B cell (primary cell): ENCODE data around the gene ZNF212. TPM values are rescaled to one million over a fixed set of nuclear protein-coding genes. Genes with fewer than 3 reads are reported as not detected.

Source experiments
- ATAC-seq: fragments of 200-7000 bp; cut with Tn5 transposase; one replicate; pipeline ENCODE4 v1.10.0; 2021; ENCODE audit warnings: low read depth, mild to moderate bottlenecking, moderate number of reproducible peaks, moderate library complexity
- CTCF ChIA-PET: fragments of 350-600 bp; sonication (Branson Sonifier 250); formaldehyde crosslinking; loops from one replicate; lab custom pipeline; 2021; ENCODE audit warnings: antibody characterized with exemption, inconsistent platforms; lab: Charles Lee
- POLR2A ChIA-PET: fragments of 350-600 bp; sonication (Branson Sonifier 250); formaldehyde crosslinking; loops from one replicate; lab custom pipeline; 2021; ENCODE audit warnings: antibody characterized with exemption; lab: Charles Lee
- DNase-seq: peaks from one replicate; pipeline ENCODE4 v3.0.0; 2013
- H2AFZ ChIP-seq: 2 replicates; pipeline ENCODE4 v1.6.1; 2012; ENCODE audit warnings: mild to moderate bottlenecking, low read depth, low read length; ENCODE audit not compliant: insufficient read depth, poor library complexity, severe bottlenecking
- H3K27ac ChIP-seq, 2 donors: 1 replicate in 1 of 2; 2 replicates in 1 of 2; pipeline ENCODE4 v1.5.1; 2012 to 2013; ENCODE audit warnings: low read length in 2 of 2, mild to moderate bottlenecking in 2 of 2, moderate library complexity in 1 of 2
- H3K27me3 ChIP-seq, 4 experiments: fragments of 200-600 bp in 1 of 4; sonication (generic) in 1 of 4; replicated peaks in 1 of 4; 1 replicate in 2 of 4; 2 replicates in 2 of 4; pipeline versions ENCODE4 v1.6.1 to v1.7.0; 2013 to 2016; ENCODE audit warnings: low read length in 3 of 4, mild to moderate bottlenecking in 2 of 4, mixed read lengths in 1 of 4, moderate library complexity in 1 of 4; ENCODE audit not compliant: insufficient read depth in 4 of 4, control insufficient read depth in 3 of 4; ENCODE audit errors: control extremely low read depth in 1 of 4
- H3K36me3 ChIP-seq, 2 experiments: replicated peaks in 1 of 2; 1 replicate in 1 of 2; 2 replicates in 1 of 2; pipeline versions ENCODE4 v1.6.1 to v1.7.1; 2013; ENCODE audit warnings: low read length in 1 of 2; ENCODE audit not compliant: insufficient read depth in 2 of 2, control insufficient read depth in 1 of 2; ENCODE audit errors: control extremely low read depth in 1 of 2, extremely low read depth in 1 of 2
- H3K4me1 ChIP-seq, 2 donors: fragments of 200-600 bp in 1 of 2; sonication (generic) in 1 of 2; 1 replicate in 1 of 2; 2 replicates in 1 of 2; pipeline versions ENCODE4 v1.5.1 to v1.6.1; 2013 to 2017; ENCODE audit warnings: low read length in 2 of 2; ENCODE audit not compliant: control insufficient read depth in 2 of 2, insufficient read depth in 2 of 2
- H3K4me2 ChIP-seq: replicated peaks from 2 replicates; pipeline ENCODE3; 2012; ENCODE audit warnings: mild to moderate bottlenecking, low read depth, low read length; ENCODE audit not compliant: poor library complexity, severe bottlenecking
- H3K4me3 ChIP-seq, 5 experiments: fragments of 200-600 bp in 1 of 5; sonication (generic) in 1 of 5; 1 replicate in 3 of 5; 2 replicates in 2 of 5; pipeline versions ENCODE4 v1.5.1 to v1.7.0; 2011 to 2016; ENCODE audit warnings: low read length in 4 of 5, mild to moderate bottlenecking in 4 of 5, low read depth in 2 of 5, control low read depth in 1 of 5, moderate library complexity in 1 of 5; ENCODE audit not compliant: insufficient read depth in 1 of 5; ENCODE audit errors: control extremely low read depth in 1 of 5, extremely low read depth in 1 of 5
- H3K79me2 ChIP-seq: fragments of 200-600 bp; sonication (generic); one replicate; pipeline ENCODE4 v1.6.0; 2016; ENCODE audit warnings: low read length; ENCODE audit not compliant: control insufficient read depth, insufficient read depth
- H3K9ac ChIP-seq: fragments of 200-600 bp; sonication (generic); 2 replicates; pipeline ENCODE4 v1.6.1; 2017; ENCODE audit warnings: mild to moderate bottlenecking, low read length, moderate library complexity
- H3K9me3 ChIP-seq, 3 donors: one replicate each; pipeline versions ENCODE4 v1.6.1 to v1.7.1; 2013; ENCODE audit warnings: low read length in 2 of 3; ENCODE audit not compliant: control insufficient read depth in 2 of 3, insufficient read depth in 1 of 3; ENCODE audit errors: control extremely low read depth in 1 of 3
- H4K20me1 ChIP-seq: 2 replicates; pipeline ENCODE4 v1.6.0; 2012; ENCODE audit warnings: mild to moderate bottlenecking, low read length; ENCODE audit not compliant: insufficient read depth, control insufficient read depth, poor library complexity, severe bottlenecking
- H3K27ac Mint-ChIP-seq: one replicate; pipeline ENCODE4 v1.8.0; 2021; ENCODE audit warnings: mixed read lengths
- H3K27me3 Mint-ChIP-seq: one replicate; pipeline ENCODE4 v1.8.0; 2021; ENCODE audit warnings: mixed read lengths
- H3K4me1 Mint-ChIP-seq: one replicate; pipeline ENCODE4 v1.8.0; 2021; ENCODE audit warnings: mixed read lengths
- H3K4me3 Mint-ChIP-seq: one replicate; pipeline ENCODE4 v1.8.0; 2021; ENCODE audit warnings: mixed read lengths
- H3K9me3 Mint-ChIP-seq: one replicate; pipeline ENCODE4 v1.8.0; 2022; ENCODE audit warnings: mixed read lengths; ENCODE audit not compliant: insufficient read depth
- EZH2 ChIP-seq: IDR thresholded peaks from 2 replicates; pipeline ENCODE4 v1.6.1; 2012; ENCODE audit warnings: borderline replicate concordance, low read depth, mild to moderate bottlenecking, moderate library complexity, low read length; ENCODE audit not compliant: insufficient read depth, poor library complexity, severe bottlenecking
- WGBS: methylation state at CpG from one replicate; pipeline ENCODE4 v1.1.5; 2013; ENCODE audit warnings: missing lambda C conversion rate; ENCODE audit not compliant: insufficient coverage; 5-methylcytosine and 5-hydroxymethylcytosine counted together
- intact Hi-C: fragments of 100-400 bp; cut with micrococcal nuclease; formaldehyde crosslinking; loops from one replicate; pipeline ENCODE4 v1.10.0; 2022
- polyA plus RNA-seq: library from polyadenylated mRNA; depleted of rRNA; stranded (reverse); fragments of >200 nt; gene quantifications from 2 replicates; pipeline ENCODE4 v1.2.3, GENCODE V29; 2012
- total RNA-seq, 2 donors: library from RNA; stranded (reverse); fragments of 120-200 nt in 1 of 2; gene quantifications; 1 replicate in 1 of 2; 2 replicates in 1 of 2; pipeline versions ENCODE4 v1.2.3 to v1.2.4, GENCODE V29; 2013 to 2022
- TF ChIP-seq, protein P1 (sequence below): fragments of 200-600 bp; IDR thresholded peaks from one replicate; pipeline ENCODE4 v1.8.0; 2022; ENCODE audit warnings: antibody characterized with exemption, mild to moderate bottlenecking

The ZNF212 gene
- total and polyA plus RNA-seq, 2 donors (not counting 1 experiment from before 2014, with no cell fraction given) = 8.1 to 22.5 TPM

GRCh38 chr7:149287622-149288021 is 48.2 kb downstream of the ZNF212 start:
- H3K79me2 ChIP-seq = peaks cover 5% of the 10 kb centered on the region
- ChIA-PET POLR2A (no interaction called here), CTCF (no interaction called here)
- H3K36me3 ChIP-seq = peaks cover 0 to 3% of the 10 kb centered on the region in 2 experiments
- ATAC-seq = no peak
- H3K4me3 Mint-ChIP-seq = no peak overlapping the region
- no peak overlapping the region for H3K27ac Mint-ChIP-seq
- no peak overlapping the region for H2AFZ ChIP-seq
- WGBS = 98% methylated on average over 10 of the region's 10 CpGs
- intact Hi-C loops = no loop called here
- H3K4me2 ChIP-seq = no peak overlapping the region
- H3K9ac ChIP-seq = no peak overlapping the region
- H3K27me3 ChIP-seq = no peaks in the 10 kb centered on the region
- H3K9me3 Mint-ChIP-seq = no peaks in the 10 kb centered on the region
- no peaks in the 10 kb centered on the region for H4K20me1 ChIP-seq
- H3K4me3 ChIP-seq = no peak overlapping the region
- H3K27ac ChIP-seq = no peak overlapping the region
- DNase-seq = no peak
- H3K4me1 Mint-ChIP-seq = peaks cover 32% of the 10 kb centered on the region
- TF ChIP-seq EZH2 = no peak
- TF ChIP-seq, protein P1, sequence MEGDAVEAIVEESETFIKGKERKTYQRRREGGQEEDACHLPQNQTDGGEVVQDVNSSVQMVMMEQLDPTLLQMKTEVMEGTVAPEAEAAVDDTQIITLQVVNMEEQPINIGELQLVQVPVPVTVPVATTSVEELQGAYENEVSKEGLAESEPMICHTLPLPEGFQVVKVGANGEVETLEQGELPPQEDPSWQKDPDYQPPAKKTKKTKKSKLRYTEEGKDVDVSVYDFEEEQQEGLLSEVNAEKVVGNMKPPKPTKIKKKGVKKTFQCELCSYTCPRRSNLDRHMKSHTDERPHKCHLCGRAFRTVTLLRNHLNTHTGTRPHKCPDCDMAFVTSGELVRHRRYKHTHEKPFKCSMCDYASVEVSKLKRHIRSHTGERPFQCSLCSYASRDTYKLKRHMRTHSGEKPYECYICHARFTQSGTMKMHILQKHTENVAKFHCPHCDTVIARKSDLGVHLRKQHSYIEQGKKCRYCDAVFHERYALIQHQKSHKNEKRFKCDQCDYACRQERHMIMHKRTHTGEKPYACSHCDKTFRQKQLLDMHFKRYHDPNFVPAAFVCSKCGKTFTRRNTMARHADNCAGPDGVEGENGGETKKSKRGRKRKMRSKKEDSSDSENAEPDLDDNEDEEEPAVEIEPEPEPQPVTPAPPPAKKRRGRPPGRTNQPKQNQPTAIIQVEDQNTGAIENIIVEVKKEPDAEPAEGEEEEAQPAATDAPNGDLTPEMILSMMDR = no peak
- H3K27me3 Mint-ChIP-seq = no peaks in the 10 kb centered on the region
- H3K4me1 ChIP-seq = peaks cover 20 to 27% of the 10 kb centered on the region in 2 donors
- peaks cover 0 to 4% (median 0%) of the 10 kb centered on the region in 3 donors for H3K9me3 ChIP-seq

- H3K27me3 Mint-ChIP-seq = no peaks in the 10 kb centered on the region
- Histone ChIP-seq H3K9me3 (peaks cover 0 to 4% (median 0%) of the 10 kb centered on the region in 3 donors), H3K9ac (no peak overlapping the region), H3K4me1 (peaks cover 19 to 24% of the 10 kb centered on the region in 2 donors), H3K27me3 (no peaks in the 10 kb centered on the region), H3K36me3 (no peaks in the 10 kb centered on the region), H3K4me2 (no peak overlapping the region), H3K79me2 (peaks cover 5% of the 10 kb centered on the region), H3K4me3 (no peak overlapping the region), H2AFZ (no peak overlapping the region), H4K20me1 (no peaks in the 10 kb centered on the region), H3K27ac (no peak overlapping the region)
- over 99% methylated on average over 8 of the region's 8 CpGs for WGBS
- no peak for DNase-seq
- intact Hi-C loops = no loop called here
- peaks cover 28% of the 10 kb centered on the region for H3K4me1 Mint-ChIP-seq
- H3K4me3 Mint-ChIP-seq = no peak overlapping the region
- ATAC-seq = no peak
- CTCF ChIA-PET = no interaction called here
- no peak overlapping the region for H3K27ac Mint-ChIP-seq
- POLR2A ChIA-PET = no interaction called here
- H3K9me3 Mint-ChIP-seq = no peaks in the 10 kb centered on the region
- TF ChIP-seq, protein P1 = no peak
- TF ChIP-seq EZH2 = no peak
These were observed 49.8 kb downstream of the ZNF212 start for GRCh38 chr7:149289262-149289661.
